ENCODE measurements around the gene RSU1.

DNA sequence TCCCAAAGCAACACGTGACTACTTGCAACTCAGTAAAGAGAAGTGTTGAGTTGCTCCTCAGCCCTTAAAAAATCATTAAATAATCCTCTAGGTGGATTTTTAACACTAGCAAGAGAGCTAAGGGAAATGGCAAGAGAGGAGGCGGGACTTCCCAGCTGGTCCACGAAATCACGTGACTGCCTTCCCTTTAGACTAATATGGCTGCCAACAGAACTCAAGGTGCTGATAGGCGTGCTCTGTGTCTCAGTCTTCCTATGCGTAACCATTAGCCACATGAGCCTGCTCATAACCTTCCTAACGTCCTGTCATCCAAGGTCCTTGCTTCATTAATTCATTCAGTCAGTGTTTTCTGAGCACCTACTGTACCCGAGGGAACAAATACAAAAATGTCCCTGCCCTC, 66.0 kb downstream of the RSU1 start:
- TF ChIP-seq, protein P1, sequence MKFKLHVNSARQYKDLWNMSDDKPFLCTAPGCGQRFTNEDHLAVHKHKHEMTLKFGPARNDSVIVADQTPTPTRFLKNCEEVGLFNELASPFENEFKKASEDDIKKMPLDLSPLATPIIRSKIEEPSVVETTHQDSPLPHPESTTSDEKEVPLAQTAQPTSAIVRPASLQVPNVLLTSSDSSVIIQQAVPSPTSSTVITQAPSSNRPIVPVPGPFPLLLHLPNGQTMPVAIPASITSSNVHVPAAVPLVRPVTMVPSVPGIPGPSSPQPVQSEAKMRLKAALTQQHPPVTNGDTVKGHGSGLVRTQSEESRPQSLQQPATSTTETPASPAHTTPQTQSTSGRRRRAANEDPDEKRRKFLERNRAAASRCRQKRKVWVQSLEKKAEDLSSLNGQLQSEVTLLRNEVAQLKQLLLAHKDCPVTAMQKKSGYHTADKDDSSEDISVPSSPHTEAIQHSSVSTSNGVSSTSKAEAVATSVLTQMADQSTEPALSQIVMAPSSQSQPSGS (CRISPR knock-in tag; IDR thresholded peaks at IDR 0.05), result no peak
- TF ChIP-seq MXD4 (CRISPR knock-in tag; IDR thresholded peaks at IDR 0.05) (no peak), CTCF (CRISPR knock-in tag; IDR thresholded peaks at IDR 0.05) (no peak)

All from HepG2 (cell line).